NCI-H446 treated with DMSO at 0.1 percent for 48 hours (cell line): ENCODE results near the gene FRY.
A peak's percentile ranks its signal among the peaks of the same experiment; 100 is the strongest.
"Not testable (repeated sequence)": the region's sequence is repeated elsewhere in the genome, so short reads cannot be mapped to it uniquely, and the experiment has no call there.

Experiments used
- DNase-seq: peaks from one replicate; lab custom pipeline; 2025; lab: John Stamatoyannopoulos, UW

Gene FRY

GRCh38 chr13:32041429-32041828, 9.9 kb downstream of the FRY start:
- DNase-seq, result no peak

DNA sequence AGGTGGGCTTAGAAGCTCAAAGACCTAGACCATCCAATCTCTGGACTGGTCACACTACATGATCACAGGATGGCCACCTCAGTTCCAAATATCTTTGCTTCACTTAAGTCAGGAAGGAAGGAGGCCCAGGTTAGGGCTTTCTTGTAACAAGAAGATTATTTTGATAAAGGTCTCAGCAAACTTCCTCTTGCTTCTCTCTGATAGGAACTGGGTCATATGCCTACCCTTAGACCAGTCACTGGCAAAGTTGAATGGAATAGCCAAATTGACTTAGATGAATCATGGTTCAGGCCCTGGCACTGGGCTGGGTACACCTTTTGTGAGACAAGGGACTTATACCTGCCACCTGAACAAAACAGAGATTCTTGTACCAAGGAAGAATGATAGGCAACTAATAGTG, 11.0 kb downstream of the FRY start:
- DNase-seq, result no peak

GRCh38 chr13:32044446-32044845, 12.9 kb downstream of the FRY start:
- no peak for DNase-seq

GRCh38 chr13:32045537-32045936, 14.0 kb downstream of the FRY start:
- no peak for DNase-seq

GRCh38 chr13:32045982-32046785, 14.6 kb downstream of the FRY start:
- peak; percentile 49 for DNase-seq

DNA sequence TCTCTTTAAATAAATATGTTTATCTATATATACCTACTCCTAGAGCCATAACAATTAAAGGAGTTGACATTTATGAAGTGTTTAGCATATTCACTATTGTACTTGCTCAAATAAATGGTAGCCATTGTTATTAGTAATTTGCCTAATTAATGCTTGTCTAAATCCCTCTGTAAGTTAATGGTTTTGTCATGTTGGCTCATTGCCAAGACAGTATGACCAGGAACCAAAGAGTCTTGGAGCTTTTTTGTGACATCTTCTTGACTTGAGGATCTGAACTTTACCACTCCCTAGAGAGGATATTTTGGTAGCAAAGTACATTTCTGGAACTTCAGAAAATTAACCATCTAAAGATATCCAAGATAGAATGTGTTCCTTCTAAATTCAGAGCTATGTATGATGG, 15.5 kb downstream of the FRY start:
- no peak for DNase-seq

DNA sequence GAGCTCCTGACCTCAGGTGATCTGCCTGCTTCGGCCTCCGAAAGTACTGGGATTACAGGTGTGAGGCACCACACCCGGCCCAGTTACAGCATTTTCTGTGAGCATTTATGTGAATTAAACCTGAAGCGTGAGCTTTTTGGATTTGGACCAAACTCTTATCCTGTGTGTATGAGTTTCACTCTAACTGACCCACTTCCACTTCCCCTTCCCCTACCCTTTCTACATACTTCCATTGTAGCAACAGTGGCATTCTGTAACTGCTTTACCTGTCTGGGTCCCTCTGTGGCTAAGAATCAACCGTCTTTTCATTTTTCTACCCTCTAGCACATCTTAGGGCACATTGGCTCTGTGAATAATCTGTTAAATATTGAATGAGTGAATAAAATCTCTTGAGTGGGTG, 16.2 kb downstream of the FRY start:
- no peak for DNase-seq

GRCh38 chr13:32048816-32049215, 17.2 kb downstream of the FRY start:
- DNase-seq, result no peak

GRCh38 chr13:32051156-32051555, 19.6 kb downstream of the FRY start:
- DNase-seq, result no peak

GRCh38 chr13:32056316-32056715, 24.7 kb downstream of the FRY start:
- no peak for DNase-seq

DNA sequence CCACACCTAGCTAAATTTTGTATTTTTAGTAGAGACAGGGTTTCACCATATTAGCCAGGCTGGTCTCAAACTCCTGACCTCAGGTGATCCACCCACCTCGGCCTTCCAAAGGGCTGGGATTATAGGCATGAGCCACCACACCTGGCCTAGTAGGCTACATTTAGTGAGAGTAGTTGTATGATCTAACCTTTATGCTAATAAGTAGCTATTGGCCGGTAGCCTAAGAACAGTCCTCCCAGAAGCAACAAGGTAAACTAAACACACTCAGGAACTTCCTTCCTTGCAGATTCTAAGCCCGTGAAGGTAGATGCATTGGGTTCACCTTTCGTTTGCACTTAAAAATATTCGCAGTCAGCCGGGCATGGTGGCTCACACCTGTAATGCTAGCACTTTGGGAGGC, 25.8 kb downstream of the FRY start:
- not testable (repeated sequence) for DNase-seq

GRCh38 chr13:32059511-32059984, 28.0 kb downstream of the FRY start:
- no peak for DNase-seq

DNA sequence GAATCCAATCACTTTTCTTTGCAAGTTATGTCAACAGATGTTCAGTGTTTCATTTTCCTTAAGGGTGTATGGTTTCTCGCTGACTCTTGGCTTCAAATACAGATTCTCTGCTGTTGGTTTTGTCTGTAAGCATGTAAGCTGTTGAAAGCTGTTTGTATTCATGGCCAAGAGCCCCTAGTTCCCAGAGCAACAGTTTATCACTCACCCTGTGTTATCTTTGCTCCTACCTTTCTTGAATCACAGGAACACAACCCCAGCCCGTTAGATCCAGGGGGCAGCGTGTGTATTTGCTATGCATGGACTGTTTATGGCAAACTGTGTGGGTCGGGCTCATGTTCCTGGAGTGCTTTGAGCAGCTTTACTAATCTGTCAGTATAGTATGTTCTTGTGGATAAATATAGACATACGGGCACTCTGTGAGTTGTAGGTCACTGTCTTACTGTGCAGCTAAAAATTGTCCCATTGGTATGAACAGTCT, 28.9 kb downstream of the FRY start:
- DNase-seq, result no peak

DNA sequence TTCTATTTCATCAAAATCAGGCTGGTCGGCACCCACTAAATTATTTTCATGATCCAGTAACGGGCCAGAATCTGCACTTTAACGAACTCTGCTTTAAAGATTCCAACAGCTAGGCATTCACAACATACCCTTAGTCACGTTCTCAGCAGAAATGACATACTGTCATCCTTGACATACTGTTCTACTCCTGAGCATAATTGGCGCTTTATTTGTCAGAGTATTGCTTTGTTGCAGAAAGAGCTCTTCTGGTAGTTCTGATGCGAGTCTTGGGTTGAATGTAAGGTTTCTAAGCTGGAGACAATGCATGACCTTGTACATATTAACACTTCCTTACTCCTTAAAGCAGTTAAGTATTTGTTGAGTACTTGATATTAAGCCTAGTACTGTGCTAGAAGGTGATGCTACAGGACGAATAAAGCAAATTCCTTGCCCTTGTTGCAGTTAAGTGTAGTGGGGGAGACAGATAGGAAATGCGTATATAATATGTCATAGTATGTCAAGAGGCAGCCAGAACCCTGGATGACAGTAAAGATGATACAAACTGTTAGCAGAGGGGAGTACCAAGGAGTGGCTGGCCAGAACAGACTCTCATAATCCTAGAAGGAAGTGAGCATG, 32.2 kb downstream of the FRY start:
- DNase-seq, result no peak

- no peak for DNase-seq
Measured at GRCh38 chr13:32067149-32067961, 35.8 kb downstream of the FRY start.

- no peak for DNase-seq
Measured at GRCh38 chr13:32068255-32068654, 36.7 kb downstream of the FRY start.

GRCh38 chr13:32073180-32073864, 41.7 kb downstream of the FRY start:
- no peak for DNase-seq

DNA sequence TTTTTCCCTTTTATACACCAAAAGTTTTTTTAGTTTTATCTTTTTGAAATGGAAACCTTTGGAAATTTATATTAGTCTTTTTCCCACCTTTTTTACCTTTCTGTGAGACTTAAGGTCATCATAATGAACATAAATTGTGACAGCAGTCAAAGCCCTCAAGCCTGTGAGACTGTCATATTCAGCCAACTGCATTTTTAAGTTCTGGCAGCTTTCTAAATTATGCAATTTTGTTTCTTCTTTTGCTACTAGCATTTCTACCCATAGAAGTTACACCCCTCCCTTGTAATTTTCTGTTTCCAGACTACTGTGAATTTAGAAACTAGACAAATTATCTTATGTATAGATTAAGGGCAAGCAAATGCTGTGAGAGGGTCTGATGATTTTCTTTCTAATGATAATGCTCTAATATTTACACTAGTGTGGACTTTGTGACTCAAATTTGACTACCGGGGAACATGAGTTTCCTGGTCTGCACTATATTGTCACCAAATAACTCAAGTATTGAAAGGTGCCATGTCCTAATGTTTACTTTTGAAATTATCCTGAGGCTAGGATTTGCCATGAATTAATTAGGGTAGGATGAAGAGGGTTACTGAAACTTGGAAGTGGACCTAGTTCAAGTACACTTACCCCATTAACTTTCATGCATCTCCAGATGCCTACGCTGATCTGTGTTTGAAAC, 43.7 kb downstream of the FRY start:
- no peak for DNase-seq

GRCh38 chr13:32079587-32079986, 48.0 kb downstream of the FRY start:
- DNase-seq, result no peak

DNA sequence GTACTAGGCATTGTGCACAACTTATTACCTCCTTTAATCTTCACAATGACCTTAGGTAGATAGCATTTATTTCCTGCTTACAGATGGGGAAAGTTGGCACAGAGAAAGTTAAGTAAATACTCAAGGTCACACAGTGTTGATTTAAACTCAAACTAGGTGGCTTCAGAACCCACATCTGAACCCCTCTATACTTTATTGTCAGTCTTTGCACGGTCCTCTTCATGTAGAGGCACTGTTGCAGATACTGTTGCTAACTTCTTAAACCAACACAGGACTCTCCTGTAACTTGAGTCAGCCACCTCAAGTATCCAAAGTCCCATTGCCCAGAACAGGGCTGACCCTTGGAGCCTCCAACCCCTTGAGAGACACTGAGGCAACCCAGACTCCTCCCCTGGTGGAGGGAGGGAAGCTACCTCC, 48.8 kb downstream of the FRY start:
- DNase-seq, result no peak

DNA sequence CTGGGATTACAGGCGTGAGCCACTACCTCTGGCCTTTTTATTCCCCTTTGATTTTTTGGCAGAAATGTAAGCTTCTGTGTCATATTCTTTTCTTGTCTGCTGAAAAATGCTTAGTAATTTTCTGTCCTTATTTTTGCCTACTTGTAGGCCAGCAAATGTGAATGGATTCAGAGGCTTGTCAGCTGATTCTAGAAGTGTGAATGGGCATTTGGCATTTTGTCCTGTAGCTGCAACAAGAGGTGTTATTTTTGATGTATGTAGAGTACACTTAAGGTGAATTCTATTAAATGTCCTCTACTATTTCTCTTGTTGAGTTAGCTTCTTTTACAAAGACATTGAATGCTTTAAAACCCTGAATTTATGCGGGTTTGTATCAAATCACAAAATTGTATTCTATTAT, 50.0 kb downstream of the FRY start:
- DNase-seq, result no peak
